Tongue (tissue), 2 donors: ENCODE measurements around the gene CAVIN2. TPM values are rescaled to one million over a fixed set of nuclear protein-coding genes. Genes with fewer than 3 reads are reported as not detected.

ENCODE experiments used
- DNase-seq: peaks from one replicate; pipeline ENCODE4 v3.0.0-alpha.2; 2015
- total RNA-seq: library from RNA; depleted of rRNA; stranded (reverse); fragments of >200 nt; gene quantifications from one replicate; pipeline ENCODE4 v1.2.3, GENCODE V29; 2014

CAVIN2 gene, protein sequence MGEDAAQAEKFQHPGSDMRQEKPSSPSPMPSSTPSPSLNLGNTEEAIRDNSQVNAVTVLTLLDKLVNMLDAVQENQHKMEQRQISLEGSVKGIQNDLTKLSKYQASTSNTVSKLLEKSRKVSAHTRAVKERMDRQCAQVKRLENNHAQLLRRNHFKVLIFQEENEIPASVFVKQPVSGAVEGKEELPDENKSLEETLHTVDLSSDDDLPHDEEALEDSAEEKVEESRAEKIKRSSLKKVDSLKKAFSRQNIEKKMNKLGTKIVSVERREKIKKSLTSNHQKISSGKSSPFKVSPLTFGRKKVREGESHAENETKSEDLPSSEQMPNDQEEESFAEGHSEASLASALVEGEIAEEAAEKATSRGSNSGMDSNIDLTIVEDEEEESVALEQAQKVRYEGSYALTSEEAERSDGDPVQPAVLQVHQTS
- total RNA-seq, result 75.5 TPM

DNA sequence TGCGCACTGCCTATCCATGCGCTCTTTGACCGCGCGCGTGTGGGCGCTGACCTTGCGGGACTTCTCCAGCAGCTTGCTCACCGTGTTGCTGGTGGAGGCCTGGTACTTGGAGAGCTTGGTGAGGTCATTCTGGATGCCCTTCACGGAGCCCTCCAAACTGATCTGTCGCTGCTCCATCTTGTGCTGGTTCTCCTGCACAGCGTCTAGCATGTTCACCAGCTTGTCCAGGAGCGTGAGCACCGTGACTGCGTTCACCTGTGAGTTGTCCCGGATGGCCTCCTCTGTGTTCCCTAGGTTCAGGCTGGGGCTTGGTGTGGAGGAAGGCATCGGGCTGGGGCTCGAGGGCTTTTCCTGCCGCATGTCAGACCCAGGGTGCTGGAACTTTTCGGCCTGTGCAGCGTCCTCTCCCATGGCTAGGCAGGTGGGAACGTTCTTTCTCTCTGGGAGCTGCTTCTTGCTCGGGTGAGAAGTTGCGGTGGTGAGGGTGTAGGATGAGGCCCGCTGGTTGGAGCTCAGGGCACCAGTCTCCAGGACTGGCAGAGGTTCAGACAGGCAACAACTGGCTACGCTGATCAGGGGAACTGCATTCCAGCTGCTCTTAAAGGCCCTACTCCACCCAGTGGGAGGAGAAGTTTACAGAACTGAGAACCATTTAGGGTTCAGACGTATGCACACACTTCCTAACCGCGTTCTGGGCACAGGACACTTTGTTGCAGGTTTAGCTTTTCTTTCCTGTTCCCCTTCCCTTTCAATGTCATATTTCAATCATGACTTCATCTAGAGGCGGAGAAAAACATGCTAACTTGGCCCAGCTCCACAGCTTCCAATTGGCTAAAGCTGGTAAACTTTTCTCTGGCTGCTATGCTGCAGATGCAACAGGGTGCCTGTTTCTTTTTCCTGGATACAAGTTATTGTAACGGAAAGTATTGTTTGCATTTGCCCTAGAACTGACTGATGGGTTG lies at the start of gene CAVIN2:
CAVIN2 (minus strand) TSS at position 574 of the 962 bp plus-strand sequence; CDS start at position 411, 163 bp downstream.
- peak; percentile 91 for DNase-seq

GRCh38 chr2:191895743-191896142 lies 48.9 kb upstream of the CAVIN2 start:
- no peak for DNase-seq

GRCh38 chr2:191895195-191895594 lies 48.3 kb upstream of the CAVIN2 start:
- DNase-seq, result no peak

DNA sequence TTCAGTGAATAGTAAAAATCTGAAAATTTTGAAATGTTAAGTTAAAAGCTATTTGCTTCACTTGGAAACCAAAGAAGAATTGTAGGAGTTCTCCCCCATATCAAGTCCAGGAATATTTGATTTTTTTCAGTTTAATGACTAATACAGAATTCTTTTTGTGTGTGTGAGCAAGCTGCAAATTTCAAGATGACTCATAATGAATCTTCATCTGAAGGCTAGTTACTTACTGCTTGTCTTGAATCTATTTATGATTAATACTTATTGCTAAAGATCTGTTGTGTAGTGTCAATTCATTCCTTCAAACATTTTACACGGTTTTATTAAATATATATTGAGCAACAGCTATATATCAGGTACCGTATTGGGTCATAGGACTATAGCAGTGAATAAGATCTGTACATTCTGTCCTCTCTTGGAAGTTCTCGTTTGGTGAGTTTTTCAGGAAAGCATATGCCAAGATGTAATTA lies 47.8 kb upstream of the CAVIN2 start:
- DNase-seq, result no peak

DNA sequence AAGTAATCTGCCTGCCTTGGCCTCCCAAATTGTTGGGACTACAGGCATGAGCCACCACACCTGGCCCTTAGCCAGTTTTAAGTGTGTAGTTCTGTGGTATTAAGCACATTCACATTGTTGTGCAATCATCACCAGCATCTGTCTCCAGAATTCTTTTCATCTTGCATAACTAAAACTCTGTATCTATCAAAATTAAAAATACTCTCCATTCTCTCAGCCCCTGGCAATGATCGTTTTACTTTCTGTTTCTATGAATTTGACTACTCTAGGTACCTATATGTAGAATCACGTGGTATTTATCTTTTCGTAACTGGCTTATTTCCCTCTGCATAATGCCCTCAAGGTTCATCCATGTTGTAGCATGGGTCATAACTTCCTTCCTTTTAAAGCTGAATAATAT lies 45.5 kb upstream of the CAVIN2 start:
- no peak for DNase-seq

- DNase-seq, result no peak
These were observed 44.8 kb upstream of the CAVIN2 start for GRCh38 chr2:191891656-191892055.

DNA sequence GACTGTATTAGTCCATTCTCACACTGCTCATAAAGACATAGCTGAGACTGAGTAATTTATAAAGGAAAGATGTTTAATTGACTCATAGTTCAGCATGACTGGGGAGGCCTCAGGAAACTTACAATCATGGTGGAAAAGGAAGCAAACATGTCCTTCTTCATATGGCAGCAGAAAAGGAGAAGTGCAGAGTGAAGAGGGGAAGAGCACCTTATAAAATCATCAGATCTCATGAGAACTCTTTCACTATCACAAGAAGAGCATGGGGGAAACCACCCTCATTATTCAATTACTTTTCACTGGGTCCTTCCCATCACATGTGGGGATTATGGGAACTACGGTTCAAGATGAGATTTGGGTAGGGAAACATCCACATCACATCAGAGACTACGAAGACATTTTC lies 43.0 kb upstream of the CAVIN2 start:
- DNase-seq, result no peak

DNA sequence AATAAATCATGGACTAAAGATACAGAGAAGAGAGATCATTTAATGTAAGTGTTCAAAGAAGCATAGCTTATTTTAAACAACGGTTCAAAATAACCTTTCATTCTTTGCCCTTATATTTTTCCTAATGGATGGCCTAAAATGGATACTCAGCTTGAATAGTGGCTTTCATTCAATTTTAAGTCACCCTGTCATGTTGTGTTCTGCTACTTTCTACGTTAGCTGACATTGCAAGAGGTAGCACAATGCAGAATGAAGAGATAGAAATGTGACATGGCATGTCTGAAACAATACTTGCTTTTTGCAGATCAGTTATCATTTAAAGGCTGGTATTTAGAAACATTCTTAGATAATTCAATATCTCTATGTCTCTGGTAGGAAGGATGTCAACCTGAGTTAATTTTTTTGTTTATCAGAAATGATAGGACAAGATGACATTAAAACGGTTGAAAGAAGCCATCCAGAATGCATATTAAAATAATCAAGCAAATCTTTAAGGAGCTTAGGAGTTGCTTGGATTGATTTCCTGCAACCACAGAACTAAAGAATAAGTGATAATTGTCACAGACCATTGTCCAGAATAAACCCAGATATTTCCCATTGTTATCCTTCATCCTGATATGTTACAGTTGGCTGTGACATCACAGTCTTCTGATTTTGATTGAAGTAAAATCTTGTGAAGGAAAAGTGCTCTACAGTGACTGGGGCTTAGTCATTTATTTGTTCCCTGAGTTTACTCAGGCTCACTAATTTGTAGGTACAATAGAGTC lies 41.7 kb upstream of the CAVIN2 start:
- no peak for DNase-seq

- no peak for DNase-seq
These were observed 38.8 kb upstream of the CAVIN2 start for GRCh38 chr2:191885650-191886049.

- DNase-seq, result no peak
These were observed 38.2 kb upstream of the CAVIN2 start for GRCh38 chr2:191885098-191885497.

DNA sequence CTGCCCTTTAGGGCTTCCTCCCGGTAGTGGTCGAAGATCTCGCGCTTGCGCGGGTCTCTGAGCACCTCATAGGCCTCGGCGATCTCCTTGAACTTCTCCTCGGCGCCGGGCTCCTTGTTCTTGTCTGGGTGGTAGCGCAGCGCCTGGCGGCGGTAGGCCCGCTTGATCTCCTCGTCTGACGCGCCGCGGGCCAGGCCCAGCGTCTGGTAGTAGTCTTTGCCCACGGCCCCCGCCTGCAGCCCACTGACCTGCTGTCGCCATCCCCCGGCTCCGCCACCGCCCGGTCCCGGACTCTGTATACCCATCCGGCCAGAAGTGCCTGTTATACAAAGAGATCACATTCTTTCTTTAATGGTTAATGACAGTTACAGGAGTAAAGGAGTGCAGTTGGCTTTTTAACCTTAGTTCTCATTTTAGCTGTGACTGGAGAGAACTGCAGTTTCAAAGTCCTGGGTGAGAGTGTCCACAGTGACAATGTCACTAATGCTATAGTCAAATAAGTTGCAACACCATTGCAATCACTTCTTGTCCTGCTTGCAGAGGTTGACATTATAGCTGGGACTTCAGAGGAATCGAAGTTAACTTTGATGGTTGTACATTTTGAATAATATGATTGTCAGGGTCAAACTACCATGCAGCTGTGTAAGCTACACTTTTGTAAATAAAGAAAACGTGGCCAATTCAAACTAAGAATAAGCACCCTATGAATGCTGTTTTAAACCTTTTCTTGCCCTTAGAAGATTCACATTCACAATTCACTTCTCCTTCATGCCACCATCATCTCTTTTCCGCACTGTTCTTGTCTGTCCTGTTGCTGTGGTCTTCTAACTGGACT lies 35.3 kb upstream of the CAVIN2 start:
- no peak for DNase-seq

DNA sequence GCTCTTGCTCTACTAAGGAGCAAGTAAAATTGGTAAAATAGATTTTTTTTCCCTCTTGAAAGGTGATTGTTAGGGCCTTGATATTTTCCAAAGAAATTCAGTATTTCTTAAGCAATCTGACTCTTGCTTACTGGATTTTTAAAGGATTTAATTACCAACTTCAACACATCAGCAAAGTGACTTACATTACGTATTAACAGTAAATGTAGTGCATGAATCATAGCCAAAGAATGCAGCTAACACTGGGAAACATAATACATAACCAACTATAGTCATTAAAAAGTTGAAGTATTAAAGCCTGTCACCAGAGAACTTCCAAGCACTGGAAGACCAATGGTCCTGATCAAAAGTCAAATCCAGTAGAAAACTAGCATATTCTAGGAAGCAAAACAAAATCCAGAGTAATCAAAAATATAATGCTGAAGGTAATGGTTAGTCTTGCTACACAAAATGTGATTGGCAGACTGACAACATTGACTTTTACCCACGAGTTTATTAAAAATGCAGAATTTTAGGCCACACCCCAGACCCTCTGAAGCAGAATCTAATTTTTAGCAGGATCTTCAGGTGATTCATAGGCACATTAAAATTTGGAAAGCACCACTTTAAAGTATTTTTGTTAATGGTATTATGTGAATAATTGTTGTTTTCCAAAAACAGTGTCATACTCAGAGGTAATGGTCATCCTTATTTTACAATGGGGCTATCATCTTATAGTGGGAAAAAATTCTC lies 31.8 kb upstream of the CAVIN2 start:
- no peak for DNase-seq

GRCh38 chr2:191877875-191878274 lies 31.0 kb upstream of the CAVIN2 start:
- no peak for DNase-seq

DNA sequence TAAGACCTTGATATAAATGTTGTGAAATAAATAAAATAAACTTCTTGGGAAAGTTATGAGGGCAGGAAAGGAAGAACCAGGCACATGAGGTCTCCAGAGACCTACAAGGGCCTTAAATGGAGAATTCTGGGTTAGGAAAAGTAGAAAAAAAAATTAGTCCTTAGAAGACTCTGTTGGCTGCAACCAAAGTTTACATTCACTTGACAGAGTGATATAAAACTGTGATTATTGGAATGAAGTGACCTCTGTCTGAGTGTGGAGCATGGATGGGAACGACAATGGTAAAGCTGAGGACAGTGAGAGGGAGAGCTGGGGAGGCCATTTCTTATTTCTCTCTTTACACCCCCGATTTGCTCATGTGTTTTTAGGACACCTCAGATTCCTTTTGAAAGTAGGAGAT lies 29.0 kb upstream of the CAVIN2 start:
- no peak for DNase-seq

DNA sequence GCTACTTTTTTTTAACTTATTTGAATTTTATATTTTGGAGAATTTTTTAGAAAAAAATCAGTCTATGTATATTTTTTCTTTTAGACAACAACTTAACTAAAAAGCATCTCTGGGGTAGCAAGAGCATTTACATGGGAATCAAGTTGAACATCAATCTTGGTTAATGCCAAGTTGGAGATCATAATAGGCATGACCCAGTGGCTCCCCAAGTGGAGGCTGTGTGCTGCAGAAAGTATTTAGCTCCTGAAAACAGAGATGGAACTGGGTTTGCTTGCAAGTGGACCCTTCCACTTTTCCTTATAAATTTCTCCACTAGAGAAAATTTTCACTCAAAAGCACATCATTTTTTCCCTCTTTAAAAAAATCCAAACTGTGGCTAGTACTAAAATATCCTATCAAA lies 23.9 kb upstream of the CAVIN2 start:
- DNase-seq, result no peak

GRCh38 chr2:191869781-191870180 lies 22.9 kb upstream of the CAVIN2 start:
- DNase-seq, result no peak

GRCh38 chr2:191869178-191869577 lies 22.3 kb upstream of the CAVIN2 start:
- no peak for DNase-seq

DNA sequence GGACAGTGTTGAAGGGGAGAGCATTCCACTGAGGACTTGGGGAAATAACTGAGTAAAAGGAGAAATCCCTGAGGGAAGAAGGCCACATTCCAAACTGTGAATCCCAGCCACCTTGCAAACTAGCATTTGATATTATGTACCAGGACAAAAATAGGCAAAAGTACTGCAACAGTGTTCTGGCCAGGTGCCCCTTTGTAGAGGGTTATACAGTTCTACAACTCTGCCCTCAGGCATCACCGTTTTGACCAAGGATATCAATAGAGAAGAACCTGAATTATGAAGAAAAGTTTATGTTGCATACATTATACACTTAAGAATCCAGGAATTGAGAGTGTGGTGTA lies 20.6 kb upstream of the CAVIN2 start:
- no peak for DNase-seq

GRCh38 chr2:191866675-191867506 lies 20.0 kb upstream of the CAVIN2 start:
- DNase-seq, result peak; percentile 65

GRCh38 chr2:191866195-191866594 lies 19.3 kb upstream of the CAVIN2 start:
- DNase-seq, result no peak
